ENCODE results near the gene WDR64. TPM values are rescaled to one million over a fixed set of nuclear protein-coding genes. Genes with fewer than 3 reads are reported as not detected.
A peak's percentile ranks its signal among the peaks of the same experiment; 100 is the strongest.

Gene WDR64
- polyA plus RNA-seq (ENCODE audit: insufficient read depth in 1 of 5, insufficient read length in 5 of 5, low replicate concordance in 1 of 5): under 1 TPM; 0.09 to 0.38 (median 0.22) TPM
- long read RNA-seq, donor 1: 0 reads
- long read RNA-seq, donor 2: 0 reads
- long read RNA-seq, donor 3: 0 reads
- long read RNA-seq, donor 4: 0 reads
- long read RNA-seq, donor 5: 0 reads
- long read RNA-seq, donor 6: 0 reads
- long read RNA-seq, donor 7: 0 reads
- long read RNA-seq, donor 8: 0 reads

- no peak for DNase-seq
Measured at GRCh38 chr1:241652012-241652411, at the start of gene WDR64. TSS of gene WDR64 (plus strand) at chr1:241652281. CDS start at chr1:241652485, 204 bp downstream.

- DNase-seq: no peak
Measured at GRCh38 chr1:241603731-241604245, 48.3 kb upstream of the WDR64 start.

GRCh38 chr1:241605146-241605805, 46.8 kb upstream of the WDR64 start:
- no peak for DNase-seq

GRCh38 chr1:241606544-241606943, 45.5 kb upstream of the WDR64 start:
- no peak for DNase-seq

- no peak for DNase-seq
Measured at GRCh38 chr1:241607497-241607896, 44.6 kb upstream of the WDR64 start.

- no peak for DNase-seq
Measured at GRCh38 chr1:241608379-241609033, 43.6 kb upstream of the WDR64 start.

- peak; percentile 76 to 83 for DNase-seq
Measured at GRCh38 chr1:241610056-241610815, 41.8 kb upstream of the WDR64 start.

- peak in 1 of 2 donors; percentile 32 for DNase-seq
Measured at GRCh38 chr1:241611063-241611462, 41.0 kb upstream of the WDR64 start.

GRCh38 chr1:241611736-241612135, 40.3 kb upstream of the WDR64 start:
- no peak for DNase-seq

- no peak for DNase-seq
Measured at GRCh38 chr1:241612533-241613477, 39.3 kb upstream of the WDR64 start.

GRCh38 chr1:241614144-241614543, 37.9 kb upstream of the WDR64 start:
- no peak for DNase-seq

- DNase-seq: no peak
Measured at GRCh38 chr1:241614572-241614971, 37.5 kb upstream of the WDR64 start.

- no peak for DNase-seq
Measured at GRCh38 chr1:241615043-241615974, 36.8 kb upstream of the WDR64 start.

GRCh38 chr1:241617426-241617825, 34.7 kb upstream of the WDR64 start:
- no peak for DNase-seq

- no peak for DNase-seq
Measured at GRCh38 chr1:241622669-241623068, 29.4 kb upstream of the WDR64 start.

GRCh38 chr1:241624935-241625334, 27.1 kb upstream of the WDR64 start:
- DNase-seq: no peak

- no peak for DNase-seq
Measured at GRCh38 chr1:241627453-241628259, 24.4 kb upstream of the WDR64 start.

- DNase-seq: no peak
Measured at GRCh38 chr1:241630005-241630404, 22.1 kb upstream of the WDR64 start.

- no peak for DNase-seq
Measured at GRCh38 chr1:241630476-241630875, 21.6 kb upstream of the WDR64 start.

Data from right lung (tissue), 10 donors.